Measurements from ENCODE around the gene ZNF581.

- TF ChIP-seq CTCF (conservative IDR thresholded peaks at IDR 0.05 in 1 of 2, IDR thresholded peaks at IDR 0.05 in 1 of 2; ENCODE audit: extremely low read depth in 1 of 2, insufficient read depth in 1 of 2, low read depth in 1 of 2, low read length in 2 of 2) (no peak), EZH2 (IDR thresholded peaks at IDR 0.05; ENCODE audit: borderline replicate concordance, low read length) (no peak)
Observed at GRCh38 chr19:55641426-55642152, 1.9 kb upstream of the ZNF581 start.
